ENCODE measurements around the gene RPL15. TPM values are rescaled to one million over a fixed set of nuclear protein-coding genes. Genes with fewer than 3 reads are reported as not detected.
A peak's percentile ranks its signal among the peaks of the same experiment; 100 is the strongest.

Gene RPL15
- total and polyA plus RNA-seq, 2 donors (not counting 1 experiment from before 2014, with no cell fraction given), result 1,860 to 3,720 TPM

GRCh38 chr3:23948761-23949160 is 31.8 kb downstream of the RPL15 start:
- H2AFZ ChIP-seq (ENCODE audit: low read length), result no peak overlapping the region
- H3K27me3 ChIP-seq (ENCODE audit: control insufficient read depth, insufficient read depth, low read length), result no peaks in the 10 kb centered on the region

GRCh38 chr3:23949784-23950183 is 32.9 kb downstream of the RPL15 start:
- Histone ChIP-seq H3K27ac (ENCODE audit: insufficient read depth, low read length) (no peak overlapping the region), H3K4me2 (ENCODE audit: extremely low read depth, insufficient read depth, low read length) (peak overlapping the region; percentile 52), H3K79me2 (ENCODE audit: control insufficient read depth, insufficient read depth, low read length) (peaks cover 62% of the 10 kb centered on the region), H3K4me3 (replicated peaks in 1 of 4; ENCODE audit: control extremely low read depth in 1 of 4, insufficient read depth in 1 of 4, low read depth in 3 of 4, low read length in 4 of 4) (no peak overlapping the region), H2AFZ (ENCODE audit: low read length) (no peak overlapping the region), H3K36me3 (ENCODE audit: control insufficient read depth, insufficient read depth, low read length) (no peaks in the 10 kb centered on the region), H3K9ac (ENCODE audit: insufficient read depth, low read length) (no peak overlapping the region), H3K4me1 (ENCODE audit: control insufficient read depth, extremely low read depth, insufficient read depth, low read length) (peaks cover 14% of the 10 kb centered on the region), H4K20me1 (ENCODE audit: control insufficient read depth, extremely low read depth, insufficient read depth, low read length) (peaks cover 2% of the 10 kb centered on the region), H3K9me3 (ENCODE audit: control insufficient read depth, insufficient read depth, low read depth, low read length) (no peaks in the 10 kb centered on the region), H3K27me3 (ENCODE audit: control insufficient read depth, insufficient read depth, low read length) (no peaks in the 10 kb centered on the region)
- DNase-seq (ENCODE audit: low read depth in 2 of 2), result no peak
- no peak for TF ChIP-seq EZH2 (IDR thresholded peaks at IDR 0.05; ENCODE audit: low read length, missing control alignments)
- TF ChIP-seq, protein P1, sequence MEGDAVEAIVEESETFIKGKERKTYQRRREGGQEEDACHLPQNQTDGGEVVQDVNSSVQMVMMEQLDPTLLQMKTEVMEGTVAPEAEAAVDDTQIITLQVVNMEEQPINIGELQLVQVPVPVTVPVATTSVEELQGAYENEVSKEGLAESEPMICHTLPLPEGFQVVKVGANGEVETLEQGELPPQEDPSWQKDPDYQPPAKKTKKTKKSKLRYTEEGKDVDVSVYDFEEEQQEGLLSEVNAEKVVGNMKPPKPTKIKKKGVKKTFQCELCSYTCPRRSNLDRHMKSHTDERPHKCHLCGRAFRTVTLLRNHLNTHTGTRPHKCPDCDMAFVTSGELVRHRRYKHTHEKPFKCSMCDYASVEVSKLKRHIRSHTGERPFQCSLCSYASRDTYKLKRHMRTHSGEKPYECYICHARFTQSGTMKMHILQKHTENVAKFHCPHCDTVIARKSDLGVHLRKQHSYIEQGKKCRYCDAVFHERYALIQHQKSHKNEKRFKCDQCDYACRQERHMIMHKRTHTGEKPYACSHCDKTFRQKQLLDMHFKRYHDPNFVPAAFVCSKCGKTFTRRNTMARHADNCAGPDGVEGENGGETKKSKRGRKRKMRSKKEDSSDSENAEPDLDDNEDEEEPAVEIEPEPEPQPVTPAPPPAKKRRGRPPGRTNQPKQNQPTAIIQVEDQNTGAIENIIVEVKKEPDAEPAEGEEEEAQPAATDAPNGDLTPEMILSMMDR (conservative IDR thresholded peaks at IDR 0.05 in 1 of 2, IDR thresholded peaks at IDR 0.05 in 1 of 2; ENCODE audit: low read depth in 1 of 2, low read length in 2 of 2), result no peak

More at GRCh38 chr3:23948761-23949160, 31.8 kb downstream of the RPL15 start:
- no peak overlapping the region for H3K9ac ChIP-seq (ENCODE audit: insufficient read depth, low read length)
- no peaks in the 10 kb centered on the region for H3K36me3 ChIP-seq (ENCODE audit: control insufficient read depth, insufficient read depth, low read length)
- peaks cover 18% of the 10 kb centered on the region for H3K4me1 ChIP-seq (ENCODE audit: control insufficient read depth, extremely low read depth, insufficient read depth, low read length)
- H4K20me1 ChIP-seq (ENCODE audit: control insufficient read depth, extremely low read depth, insufficient read depth, low read length), result peaks cover 2% of the 10 kb centered on the region
- no peak overlapping the region for H3K4me3 ChIP-seq (replicated peaks in 1 of 4; ENCODE audit: control extremely low read depth in 1 of 4, insufficient read depth in 1 of 4, low read depth in 3 of 4, low read length in 4 of 4)
- peaks cover 53% of the 10 kb centered on the region for H3K79me2 ChIP-seq (ENCODE audit: control insufficient read depth, insufficient read depth, low read length)
- no peaks in the 10 kb centered on the region for H3K9me3 ChIP-seq (ENCODE audit: control insufficient read depth, insufficient read depth, low read depth, low read length)
- H3K27ac ChIP-seq (ENCODE audit: insufficient read depth, low read length), result no peak overlapping the region
- DNase-seq (ENCODE audit: low read depth in 2 of 2), result no peak
- no peak overlapping the region for H3K4me2 ChIP-seq (ENCODE audit: extremely low read depth, insufficient read depth, low read length)
- TF ChIP-seq EZH2 (IDR thresholded peaks at IDR 0.05; ENCODE audit: low read length, missing control alignments), result no peak
- TF ChIP-seq, protein P1 (conservative IDR thresholded peaks at IDR 0.05 in 1 of 2, IDR thresholded peaks at IDR 0.05 in 1 of 2; ENCODE audit: low read depth in 1 of 2, low read length in 2 of 2), result no peak

GRCh38 chr3:23950293-23950692 is 33.4 kb downstream of the RPL15 start:
- Histone ChIP-seq H4K20me1 (ENCODE audit: control insufficient read depth, extremely low read depth, insufficient read depth, low read length) (peaks cover 2% of the 10 kb centered on the region), H3K36me3 (ENCODE audit: control insufficient read depth, insufficient read depth, low read length) (no peaks in the 10 kb centered on the region), H3K4me2 (ENCODE audit: extremely low read depth, insufficient read depth, low read length) (peak overlapping the region; percentile 52), H3K27me3 (ENCODE audit: control insufficient read depth, insufficient read depth, low read length) (no peaks in the 10 kb centered on the region), H3K9me3 (ENCODE audit: control insufficient read depth, insufficient read depth, low read depth, low read length) (no peaks in the 10 kb centered on the region), H3K9ac (ENCODE audit: insufficient read depth, low read length) (no peak overlapping the region), H3K4me1 (ENCODE audit: control insufficient read depth, extremely low read depth, insufficient read depth, low read length) (peaks cover 14% of the 10 kb centered on the region), H2AFZ (ENCODE audit: low read length) (no peak overlapping the region), H3K4me3 (replicated peaks in 1 of 4; ENCODE audit: control extremely low read depth in 1 of 4, insufficient read depth in 1 of 4, low read depth in 3 of 4, low read length in 4 of 4) (peak overlapping the region in 1 of 4 experiments; percentile 12), H3K27ac (ENCODE audit: insufficient read depth, low read length) (no peak overlapping the region), H3K79me2 (ENCODE audit: control insufficient read depth, insufficient read depth, low read length) (peaks cover 66% of the 10 kb centered on the region)
- TF ChIP-seq, protein P1 (conservative IDR thresholded peaks at IDR 0.05 in 1 of 2, IDR thresholded peaks at IDR 0.05 in 1 of 2; ENCODE audit: low read depth in 1 of 2, low read length in 2 of 2), result no peak
- no peak for TF ChIP-seq EZH2 (IDR thresholded peaks at IDR 0.05; ENCODE audit: low read length, missing control alignments)
- no peak for DNase-seq (ENCODE audit: low read depth in 2 of 2)
